ENCODE results near the gene CAST. TPM values are rescaled to one million over a fixed set of nuclear protein-coding genes. Genes with fewer than 3 reads are reported as not detected.

CAST gene
- total RNA-seq, 2 experiments from 2014 or later: 197 to 200 TPM

- ChIA-PET CTCF (no interaction called here), POLR2A (interaction anchor here (0.6 kb wide), 1 partner anchor 8 kb away, joined by 3 read pairs; no protein-coding TSS in a partner anchor)
- DNase-seq (no peak), ATAC-seq (ENCODE audit: poor library complexity) (no peak)
- Mint-ChIP-seq H3K4me1 (ENCODE audit: low read depth) (no peaks in the 10 kb centered on the region), H3K36me3 (ENCODE audit: low read depth) (no peaks in the 10 kb centered on the region), H3K27me3 (no peaks in the 10 kb centered on the region), H3K27ac (no peak overlapping the region), H3K9me3 (no peaks in the 10 kb centered on the region), H3K4me3 (no peak overlapping the region)
- Histone ChIP-seq H3K4me1 (ENCODE audit: insufficient read depth, low read length) (no peaks in the 10 kb centered on the region), H3K9me3 (ENCODE audit: control insufficient read depth in 1 of 2, insufficient read depth in 1 of 2, low read length in 2 of 2) (no peaks in the 10 kb centered on the region), H3K27ac (ENCODE audit: low read depth in 1 of 2, low read length in 2 of 2) (no peak overlapping the region), H3K36me3 (ENCODE audit: insufficient read depth, low read length) (no peaks in the 10 kb centered on the region), H3K4me3 (ENCODE audit: low read length) (no peak overlapping the region), H3K27me3 (ENCODE audit: control insufficient read depth in 1 of 2, insufficient read depth in 2 of 2, low read length in 2 of 2) (no peaks in the 10 kb centered on the region)
- TF ChIP-seq CTCF (IDR thresholded peaks at IDR 0.05): no peak
- intact Hi-C loops (cut with DNase I, micrococcal nuclease): no loop called here
Observed at GRCh38 chr5:96625365-96625764, 36.8 kb upstream of the CAST start.

DNA sequence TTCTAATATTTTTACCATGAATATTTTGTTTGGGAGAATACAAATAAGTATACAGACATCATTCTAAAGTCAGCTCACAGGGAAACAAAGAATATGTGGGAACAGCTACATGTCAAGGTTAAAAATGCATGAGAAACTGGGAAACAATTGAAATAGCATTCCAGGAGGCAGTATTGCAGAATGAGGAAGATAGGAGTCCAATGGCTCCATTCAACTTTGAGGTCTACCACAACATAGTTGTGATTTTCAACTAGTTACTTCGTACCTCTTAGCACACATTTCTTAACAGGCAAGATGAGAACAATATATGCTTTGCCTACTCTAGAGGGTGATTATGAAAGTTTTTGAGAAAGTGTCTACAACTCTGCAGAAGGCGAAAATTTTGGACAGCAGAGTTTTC, 35.2 kb upstream of the CAST start:
- POLR2A ChIA-PET: no interaction called here
- Histone ChIP-seq H3K4me1 (ENCODE audit: insufficient read depth, low read length) (no peaks in the 10 kb centered on the region), H3K27ac (ENCODE audit: low read depth in 1 of 2, low read length in 2 of 2) (no peak overlapping the region), H3K36me3 (ENCODE audit: insufficient read depth, low read length) (no peaks in the 10 kb centered on the region), H3K4me3 (ENCODE audit: low read length) (no peak overlapping the region), H3K27me3 (ENCODE audit: control insufficient read depth in 1 of 2, insufficient read depth in 2 of 2, low read length in 2 of 2) (no peaks in the 10 kb centered on the region), H3K9me3 (ENCODE audit: control insufficient read depth in 1 of 2, insufficient read depth in 1 of 2, low read length in 2 of 2) (no peaks in the 10 kb centered on the region)
- intact Hi-C loops (cut with DNase I, micrococcal nuclease): no loop called here
- H3K4me3 Mint-ChIP-seq: no peak overlapping the region
- CTCF ChIA-PET: no interaction called here
- DNase-seq: no peak
- H3K27me3 Mint-ChIP-seq: no peaks in the 10 kb centered on the region
- H3K9me3 Mint-ChIP-seq: no peaks in the 10 kb centered on the region
- no peaks in the 10 kb centered on the region for H3K4me1 Mint-ChIP-seq (ENCODE audit: low read depth)
- no peak for ATAC-seq (ENCODE audit: poor library complexity)
- no peaks in the 10 kb centered on the region for H3K36me3 Mint-ChIP-seq (ENCODE audit: low read depth)
- H3K27ac Mint-ChIP-seq: no peak overlapping the region
- TF ChIP-seq CTCF (IDR thresholded peaks at IDR 0.05): no peak

GRCh38 chr5:96627792-96628398, 34.3 kb upstream of the CAST start:
- no peaks in the 10 kb centered on the region for H3K4me1 Mint-ChIP-seq (ENCODE audit: low read depth)
- H3K9me3 Mint-ChIP-seq: no peaks in the 10 kb centered on the region
- H3K4me3 Mint-ChIP-seq: peak overlapping the region; percentile 69
- no peaks in the 10 kb centered on the region for H3K36me3 Mint-ChIP-seq (ENCODE audit: low read depth)
- intact Hi-C loops (cut with DNase I, micrococcal nuclease): no loop called here
- CTCF ChIA-PET: no interaction called here
- ATAC-seq (ENCODE audit: poor library complexity) (no peak), DNase-seq (peak in 3 of 14 experiments; percentile 17 to 53 (median 32))
- Histone ChIP-seq H3K4me1 (ENCODE audit: insufficient read depth, low read length) (no peaks in the 10 kb centered on the region), H3K9me3 (ENCODE audit: control insufficient read depth in 1 of 2, insufficient read depth in 1 of 2, low read length in 2 of 2) (no peaks in the 10 kb centered on the region), H3K27me3 (ENCODE audit: control insufficient read depth in 1 of 2, insufficient read depth in 2 of 2, low read length in 2 of 2) (no peaks in the 10 kb centered on the region), H3K4me3 (ENCODE audit: low read length) (no peak overlapping the region), H3K36me3 (ENCODE audit: insufficient read depth, low read length) (no peaks in the 10 kb centered on the region), H3K27ac (ENCODE audit: low read depth in 1 of 2, low read length in 2 of 2) (no peak overlapping the region)
- no peaks in the 10 kb centered on the region for H3K27me3 Mint-ChIP-seq
- peak overlapping the region; percentile 32 for H3K27ac Mint-ChIP-seq
- TF ChIP-seq CTCF (IDR thresholded peaks at IDR 0.05): no peak
- POLR2A ChIA-PET: no interaction called here

Data from CD4-positive, alpha-beta T cell (primary cell).